Measurements from ENCODE around the gene SERPINA4.

- TF ChIP-seq EP300 (IDR thresholded peaks at IDR 0.05) (no peak), CTCF (IDR thresholded peaks at IDR 0.05) (no peak), POLR2A (IDR thresholded peaks at IDR 0.05) (no peak), POLR2AphosphoS5 (IDR thresholded peaks at IDR 0.05) (no peak)
Measured at GRCh38 chr14:94581127-94581999, 20.1 kb downstream of the SERPINA4 start, which contains the start of gene SERPINA5.

Measured in suprapubic skin (tissue), 4 donors.